GM12892 (cell line): Measurements from ENCODE around the gene PDLIM1.

Source experiments
- POLR2A ChIP-seq: IDR thresholded peaks from 2 replicates; pipeline ENCODE4 v1.6.1; 2011; ENCODE audit warnings: low read depth, low read length, control low read depth
- POLR2AphosphoS5 ChIP-seq: IDR thresholded peaks from 2 replicates; pipeline ENCODE4 v1.6.1; 2011; ENCODE audit warnings: low read depth, low read length, control low read depth
- TAF1 ChIP-seq: IDR thresholded peaks from 2 replicates; pipeline ENCODE4 v1.6.1; 2011; ENCODE audit warnings: low read depth, mild to moderate bottlenecking, control low read depth, low read length, borderline replicate concordance

- no peak for TF ChIP-seq POLR2A
- no peak for TF ChIP-seq TAF1
- no peak for TF ChIP-seq POLR2AphosphoS5
These were observed 34.5 kb downstream of the PDLIM1 start for GRCh38 chr10:95256268-95256667.
